ENCODE data around the gene SLC24A3.

GRCh38 chr20:19677336-19677735 lies 464.9 kb downstream of the SLC24A3 start:
- no peak for TF ChIP-seq EZH2 (IDR thresholded peaks at IDR 0.05; ENCODE audit: insufficient read depth, poor library complexity, severe bottlenecking)
- no peak for TF ChIP-seq EZH2phosphoT487 (IDR thresholded peaks at IDR 0.05; ENCODE audit: insufficient read depth, low read depth)
